NK-92 treated with Interleukin-12 subunit alpha and Interleukin-12 subunit beta, amount 100 ng/mL, for 24 hours (cell line): ENCODE data around the gene ZNF722.
"Not testable (repeated sequence)": the region's sequence is repeated elsewhere in the genome, so short reads cannot be mapped to it uniquely, and the experiment has no call there.

Experiments
- DNase-seq: peaks from one replicate; lab custom pipeline; 2025; lab: John Stamatoyannopoulos, UW

The ZNF722 gene

GRCh38 chr7:63998549-63998948 lies at the start of gene ZNF722:
Gene ZNF722 (plus strand): TSS chr7:63998849. CDS start chr7:63998962, 113 bp downstream.
- DNase-seq = no peak

GRCh38 chr7:63953181-63953580 lies 45.5 kb upstream of the ZNF722 start:
- no peak for DNase-seq

- DNase-seq = no peak
Measured at GRCh38 chr7:63968629-63969028, 30.0 kb upstream of the ZNF722 start.

- DNase-seq = not testable (repeated sequence)
Measured at GRCh38 chr7:64015496-64015895, 16.8 kb downstream of the ZNF722 start.

- no peak for DNase-seq
Measured at GRCh38 chr7:64035388-64035787, 36.7 kb downstream of the ZNF722 start.

- DNase-seq = no peak
Measured at GRCh38 chr7:64037095-64037494, 38.4 kb downstream of the ZNF722 start.

- DNase-seq = no peak
Measured at GRCh38 chr7:64045301-64046040, 46.8 kb downstream of the ZNF722 start, which contains the start of gene ZNF727. Gene ZNF727 (plus strand): TSS chr7:64045434. CDS start chr7:64045622, 188 bp downstream.

GRCh38 chr7:64046041-64046389 lies 47.4 kb downstream of the ZNF722 start:
- no peak for DNase-seq
